ENCODE measurements around the gene ADH1B. TPM values are rescaled to one million over a fixed set of nuclear protein-coding genes. Genes with fewer than 3 reads are reported as not detected.
"Not testable (repeated sequence)": the region's sequence is repeated elsewhere in the genome, so short reads cannot be mapped to it uniquely, and the experiment has no call there.

ADH1B gene
- 100 to 1,000 TPM; 247 to 331 (median 292) TPM for total RNA-seq

GRCh38 chr4:99321241-99322191 is at the start of gene ADH1B:
Gene ADH1B, minus strand, starts transcription at chr4:99321401. Its CDS starts 70 bp downstream, at chr4:99321331.
- intact Hi-C loops (cut with DNase I; ENCODE audit: low total_unique reads) = no loop called here
- TF ChIP-seq POLR2A (IDR thresholded peaks at IDR 0.05) (peak in 1 of 2 donors; percentile 23), CTCF (IDR thresholded peaks at IDR 0.05) (no peak)
- WGBS, 2 donors = 54 to 57% methylated on average over 8 of the region's 8 CpGs
- H3K4me3 ChIP-seq (ENCODE audit: low read depth, poor library complexity, severe bottlenecking) = no peak within 1 kb of the TSS
- no peak for DNase-seq (ENCODE audit: low spot score in 2 of 2)

GRCh38 chr4:99367817-99368216 is 46.6 kb upstream of the ADH1B start:
- 65 to 74% methylated on average over 2 of the region's 2 CpGs for WGBS, 2 donors
- H3K4me3 ChIP-seq (ENCODE audit: low read depth, poor library complexity, severe bottlenecking); intact Hi-C loops (cut with DNase I; ENCODE audit: low total_unique reads); DNase-seq (ENCODE audit: low spot score in 2 of 2): not testable (repeated sequence)

GRCh38 chr4:99366491-99366890 is 45.3 kb upstream of the ADH1B start:
- 81 to 100% methylated on average over 1 of the region's 1 CpG for WGBS, 2 donors
- no peak overlapping the region for H3K4me3 ChIP-seq (ENCODE audit: low read depth, poor library complexity, severe bottlenecking)
- TF ChIP-seq POLR2A (IDR thresholded peaks at IDR 0.05) (no peak), CTCF (IDR thresholded peaks at IDR 0.05) (no peak)
- intact Hi-C loops (cut with DNase I; ENCODE audit: low total_unique reads) = no loop called here
- DNase-seq (ENCODE audit: low spot score in 2 of 2) = no peak

GRCh38 chr4:99362768-99363167 is 41.6 kb upstream of the ADH1B start:
- intact Hi-C loops (cut with DNase I; ENCODE audit: low total_unique reads) = no loop called here
- no peak overlapping the region for H3K4me3 ChIP-seq (ENCODE audit: low read depth, poor library complexity, severe bottlenecking)
- DNase-seq (ENCODE audit: low spot score in 2 of 2) = no peak
- TF ChIP-seq CTCF (IDR thresholded peaks at IDR 0.05) (no peak), POLR2A (IDR thresholded peaks at IDR 0.05) (no peak)

GRCh38 chr4:99361899-99362275 is 40.7 kb upstream of the ADH1B start:
- TF ChIP-seq POLR2A (IDR thresholded peaks at IDR 0.05) (no peak), CTCF (IDR thresholded peaks at IDR 0.05) (no peak)
- intact Hi-C loops (cut with DNase I; ENCODE audit: low total_unique reads) = no loop called here
- H3K4me3 ChIP-seq (ENCODE audit: low read depth, poor library complexity, severe bottlenecking) = no peak overlapping the region
- no peak for DNase-seq (ENCODE audit: low spot score in 2 of 2)

- H3K4me3 ChIP-seq (ENCODE audit: low read depth, poor library complexity, severe bottlenecking) = no peak overlapping the region
- DNase-seq (ENCODE audit: low spot score in 2 of 2) = no peak
- TF ChIP-seq POLR2A (IDR thresholded peaks at IDR 0.05) = no peak
- TF ChIP-seq CTCF (IDR thresholded peaks at IDR 0.05) = no peak
- intact Hi-C loops (cut with DNase I; ENCODE audit: low total_unique reads) = no loop called here
These were observed 40.2 kb upstream of the ADH1B start for GRCh38 chr4:99361268-99361898.
